HG03520 (cell line): ENCODE data around the gene ZNF425.
"Not testable (repeated sequence)": the region's sequence is repeated elsewhere in the genome, so short reads cannot be mapped to it uniquely, and the experiment has no call there.

Experiments used
- ATAC-seq: cut with Tn5 transposase; IDR thresholded peaks from one replicate; pipeline ENCODE4 v1.9.1; 2021; ENCODE audit warnings: mild to moderate bottlenecking, moderate library complexity; ENCODE audit not compliant: unreplicated experiment

ZNF425 gene

GRCh38 chr7:149075286-149075685, 50.8 kb downstream of the ZNF425 start:
- ATAC-seq: no peak

GRCh38 chr7:149074116-149074885, 51.8 kb downstream of the ZNF425 start:
- ATAC-seq: no peak

GRCh38 chr7:149072438-149072775, 53.7 kb downstream of the ZNF425 start:
- no peak for ATAC-seq

GRCh38 chr7:149071641-149072437, 54.3 kb downstream of the ZNF425 start:
- ATAC-seq: no peak

DNA sequence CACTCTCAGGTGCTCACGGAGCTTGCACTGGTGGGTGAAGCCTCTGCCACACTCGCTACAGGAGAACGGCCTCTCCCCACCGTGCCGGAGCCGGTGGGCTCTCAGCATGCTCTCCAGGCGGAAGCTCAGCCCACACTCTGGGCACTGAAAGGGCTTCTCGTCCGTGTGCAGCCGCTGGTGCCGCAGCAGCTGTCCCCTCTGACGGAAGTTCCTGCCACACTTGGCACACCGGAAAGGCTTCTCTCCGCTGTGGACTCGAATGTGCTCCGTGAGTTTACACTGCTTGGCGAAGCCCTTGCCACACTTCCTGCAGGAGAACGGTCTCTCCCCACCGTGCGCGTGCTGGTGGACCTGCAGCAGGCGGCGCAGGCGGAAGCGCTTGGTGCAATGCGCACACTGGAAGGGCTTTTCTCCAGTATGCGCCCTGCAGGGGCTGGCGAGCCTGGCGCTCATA, 54.9 kb downstream of the ZNF425 start:
- ATAC-seq: no peak

GRCh38 chr7:149070372-149071125, 55.6 kb downstream of the ZNF425 start:
- ATAC-seq: no peak

DNA sequence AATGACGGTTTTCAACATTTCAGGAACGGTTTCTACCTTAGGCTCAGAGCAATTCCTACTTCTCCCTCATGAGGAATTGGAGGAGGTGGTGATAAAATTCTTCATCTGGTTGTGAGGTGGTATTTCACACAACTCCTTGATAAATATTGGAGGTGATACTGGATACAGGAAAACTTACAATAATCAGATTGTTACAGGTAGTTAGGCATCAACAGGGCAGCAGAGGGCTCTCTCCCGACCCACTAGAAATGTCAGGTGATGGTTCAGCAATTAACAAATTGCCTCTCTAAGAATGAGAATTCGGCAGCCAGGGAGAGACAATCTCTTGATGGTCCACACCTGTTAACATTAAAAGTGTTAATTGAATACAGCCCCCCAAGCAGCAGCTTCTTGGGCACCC, 58.3 kb downstream of the ZNF425 start:
- no peak for ATAC-seq

DNA sequence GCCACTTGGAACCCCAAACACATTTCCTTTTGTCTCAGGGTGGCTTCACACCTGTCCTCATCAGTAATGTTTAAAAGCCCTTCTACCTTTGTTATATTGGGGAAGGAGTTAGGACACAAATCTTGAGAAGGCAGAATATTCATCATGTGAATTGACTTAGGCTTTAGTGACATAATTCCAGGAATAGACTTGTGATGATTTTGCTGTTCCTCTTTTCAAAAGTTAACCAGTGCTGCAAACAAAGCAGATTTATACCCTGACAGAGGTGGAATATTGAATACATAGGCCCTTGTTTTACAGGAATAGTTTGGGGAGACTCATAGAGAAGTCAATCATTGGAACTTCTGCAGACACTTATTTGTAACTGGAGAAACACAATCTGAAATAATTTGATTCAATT, 62.6 kb downstream of the ZNF425 start:
- ATAC-seq: no peak

DNA sequence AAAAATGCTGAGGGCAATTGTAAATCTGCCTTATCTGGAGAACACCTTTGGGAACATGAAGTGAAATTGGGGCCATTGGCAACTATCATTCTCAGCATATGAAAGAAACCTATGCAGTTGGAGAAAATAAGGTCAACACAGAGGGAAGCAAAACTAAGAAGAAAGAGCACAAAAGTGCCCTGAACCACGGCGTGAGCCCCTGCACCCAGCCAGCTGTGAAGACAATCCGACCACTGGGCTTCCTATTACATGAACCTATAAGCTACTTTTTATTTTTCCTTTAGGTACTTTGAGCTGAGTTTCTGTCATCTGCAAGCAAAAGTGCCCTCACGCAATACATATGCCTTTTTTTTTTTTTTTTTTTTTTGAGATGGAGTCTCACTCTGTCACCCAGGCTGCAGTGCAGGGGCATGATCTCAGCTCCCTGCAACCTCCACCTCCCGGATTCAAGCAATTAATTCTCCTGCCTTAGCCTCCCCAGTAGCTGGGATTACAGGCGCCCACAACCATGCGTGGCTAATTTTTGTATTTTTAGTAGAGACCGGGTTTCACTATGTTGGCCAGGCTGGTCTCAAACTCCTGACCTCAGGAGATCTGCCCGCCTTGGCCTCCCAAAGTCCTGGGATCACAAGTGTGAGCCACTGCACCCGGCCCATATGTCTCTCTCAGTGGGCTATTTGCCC, 63.8 kb downstream of the ZNF425 start:
- not testable (repeated sequence) for ATAC-seq

- no peak for ATAC-seq
These were observed 66.0 kb downstream of the ZNF425 start for GRCh38 chr7:149060156-149060555.

DNA sequence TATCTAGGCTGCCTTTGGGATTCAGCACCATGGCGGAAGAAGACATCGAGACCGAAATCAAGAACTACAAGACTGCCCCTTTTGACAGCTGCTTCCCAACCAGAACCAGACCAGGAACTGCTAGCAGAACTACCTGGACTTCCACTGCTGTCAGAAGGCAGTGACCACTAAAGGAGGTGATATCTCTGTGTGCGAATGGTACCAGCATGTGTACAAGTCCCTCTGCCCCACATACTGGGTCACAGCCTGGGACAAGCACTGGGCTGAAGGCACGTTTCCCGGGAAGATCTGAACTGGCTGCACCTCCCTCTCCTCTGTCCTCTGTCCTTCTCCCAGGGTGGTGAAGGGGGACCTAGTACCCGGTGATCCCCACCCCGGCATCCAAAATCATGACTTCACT, 72.2 kb downstream of the ZNF425 start:
- no peak for ATAC-seq

GRCh38 chr7:149053384-149053783, 72.7 kb downstream of the ZNF425 start:
- no peak for ATAC-seq
